IPS-18a (cell line): Measurements from ENCODE around the gene RFXAP.

Source experiments
- H3K27ac ChIP-seq: one replicate; pipeline ENCODE4 v1.5.1; 2013; ENCODE audit warnings: low read length
- H3K27me3 ChIP-seq: one replicate; pipeline ENCODE4 v1.6.1; 2013; ENCODE audit warnings: mild to moderate bottlenecking, low read length; ENCODE audit not compliant: control insufficient read depth, insufficient read depth
- H3K36me3 ChIP-seq: one replicate; pipeline ENCODE4 v1.6.1; 2013; ENCODE audit warnings: low read depth, low read length; ENCODE audit not compliant: control insufficient read depth
- H3K4me1 ChIP-seq: one replicate; pipeline ENCODE4 v1.6.1; 2013; ENCODE audit warnings: low read depth, low read length; ENCODE audit not compliant: control insufficient read depth
- H3K4me3 ChIP-seq: one replicate; pipeline ENCODE4 v1.5.1; 2013; ENCODE audit warnings: low read length
- H3K9ac ChIP-seq: one replicate; pipeline ENCODE4 v1.6.1; 2013; ENCODE audit warnings: mild to moderate bottlenecking, low read length, moderate library complexity
- H3K9me3 ChIP-seq: one replicate; pipeline ENCODE4 v1.6.1; 2013; ENCODE audit warnings: low read depth, low read length; ENCODE audit not compliant: control insufficient read depth

Gene RFXAP

DNA sequence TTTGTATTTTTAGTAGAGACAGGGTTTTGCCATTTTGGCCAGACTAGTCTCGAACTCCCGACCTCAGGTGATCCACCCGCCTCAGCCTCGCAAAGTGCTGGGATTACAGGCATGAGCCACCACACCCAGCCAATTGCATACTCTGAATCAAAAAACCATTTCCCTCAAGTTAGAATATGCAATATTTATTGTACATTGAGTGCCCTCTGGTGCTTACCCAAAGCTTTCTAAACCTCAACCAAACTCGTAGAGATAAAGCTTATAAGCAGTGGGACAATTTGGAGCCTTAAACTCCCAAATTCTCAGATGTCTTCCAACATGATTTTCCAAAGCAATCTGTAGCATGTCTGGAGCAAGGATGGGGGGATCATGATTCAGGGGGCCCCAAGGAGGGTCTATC is 22.4 kb downstream of the RFXAP start:
- H3K27ac ChIP-seq = no peak overlapping the region
- H3K27me3 ChIP-seq = no peaks in the 10 kb centered on the region
- H3K36me3 ChIP-seq = no peaks in the 10 kb centered on the region
- H3K4me3 ChIP-seq = no peak overlapping the region
- H3K9me3 ChIP-seq = no peaks in the 10 kb centered on the region
- no peak overlapping the region for H3K9ac ChIP-seq
- H3K4me1 ChIP-seq = no peaks in the 10 kb centered on the region

DNA sequence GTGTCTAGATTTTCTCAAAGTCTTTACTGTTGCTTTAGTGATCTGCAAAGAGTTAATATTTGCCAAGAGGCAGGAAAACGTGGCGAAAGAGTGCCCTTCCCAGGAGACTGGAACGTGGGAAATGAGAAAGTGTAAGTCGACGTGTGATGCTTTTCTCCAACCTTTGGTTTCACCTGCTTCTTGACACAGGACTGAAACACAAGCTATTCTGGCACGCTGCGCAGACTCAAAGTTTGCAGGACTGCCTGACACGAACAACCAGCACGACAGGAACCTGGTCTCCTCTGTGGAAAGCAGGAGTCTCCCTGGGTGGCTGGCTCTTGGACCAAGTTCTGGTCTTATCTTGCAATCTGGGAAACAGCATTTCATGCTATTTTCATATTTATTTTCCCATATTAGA is 28.6 kb downstream of the RFXAP start:
- no peaks in the 10 kb centered on the region for H3K4me1 ChIP-seq
- no peaks in the 10 kb centered on the region for H3K36me3 ChIP-seq
- H3K27me3 ChIP-seq = no peaks in the 10 kb centered on the region
- H3K9me3 ChIP-seq = no peaks in the 10 kb centered on the region
- H3K4me3 ChIP-seq = no peak overlapping the region
- H3K9ac ChIP-seq = no peak overlapping the region
- no peak overlapping the region for H3K27ac ChIP-seq

DNA sequence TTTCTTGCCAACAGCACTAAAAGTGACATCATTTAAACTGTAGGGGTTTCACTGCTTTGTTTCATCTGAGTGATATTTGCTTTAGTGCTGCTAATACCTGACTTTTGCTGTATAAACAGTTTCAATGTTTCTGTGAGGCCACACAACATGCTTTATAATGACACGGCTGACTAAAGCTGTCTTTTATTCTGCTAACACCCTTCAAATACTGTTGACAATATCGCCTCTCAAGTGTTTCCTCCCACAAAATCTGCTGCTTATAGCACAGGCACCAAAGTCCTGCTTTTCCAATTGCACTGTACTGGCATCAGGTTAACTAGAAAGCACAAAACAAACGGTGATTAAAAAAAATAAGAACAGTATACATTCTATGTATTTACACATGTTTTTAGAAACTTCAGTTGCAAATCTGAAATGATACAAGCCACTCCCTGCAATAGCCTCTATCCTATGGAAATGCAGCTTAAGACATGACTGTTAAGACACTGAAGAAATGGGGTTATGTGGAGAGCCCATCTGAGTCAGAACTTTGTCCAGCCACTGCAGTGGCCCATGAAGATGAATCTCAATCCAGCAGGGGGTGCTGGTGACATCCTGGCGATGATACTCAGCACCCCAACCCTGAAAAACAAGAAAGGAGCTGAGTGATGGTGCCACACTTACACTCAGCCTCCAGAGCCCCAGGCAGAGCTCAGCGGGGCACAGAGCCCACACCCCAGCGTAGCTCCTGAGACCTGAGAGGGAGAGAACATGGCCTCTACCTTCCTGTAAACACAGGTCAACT is 29.4 kb downstream of the RFXAP start:
- Histone ChIP-seq H3K27me3 (no peaks in the 10 kb centered on the region), H3K4me1 (no peaks in the 10 kb centered on the region), H3K9ac (no peak overlapping the region), H3K4me3 (no peak overlapping the region), H3K27ac (no peak overlapping the region), H3K9me3 (no peaks in the 10 kb centered on the region), H3K36me3 (no peaks in the 10 kb centered on the region)

DNA sequence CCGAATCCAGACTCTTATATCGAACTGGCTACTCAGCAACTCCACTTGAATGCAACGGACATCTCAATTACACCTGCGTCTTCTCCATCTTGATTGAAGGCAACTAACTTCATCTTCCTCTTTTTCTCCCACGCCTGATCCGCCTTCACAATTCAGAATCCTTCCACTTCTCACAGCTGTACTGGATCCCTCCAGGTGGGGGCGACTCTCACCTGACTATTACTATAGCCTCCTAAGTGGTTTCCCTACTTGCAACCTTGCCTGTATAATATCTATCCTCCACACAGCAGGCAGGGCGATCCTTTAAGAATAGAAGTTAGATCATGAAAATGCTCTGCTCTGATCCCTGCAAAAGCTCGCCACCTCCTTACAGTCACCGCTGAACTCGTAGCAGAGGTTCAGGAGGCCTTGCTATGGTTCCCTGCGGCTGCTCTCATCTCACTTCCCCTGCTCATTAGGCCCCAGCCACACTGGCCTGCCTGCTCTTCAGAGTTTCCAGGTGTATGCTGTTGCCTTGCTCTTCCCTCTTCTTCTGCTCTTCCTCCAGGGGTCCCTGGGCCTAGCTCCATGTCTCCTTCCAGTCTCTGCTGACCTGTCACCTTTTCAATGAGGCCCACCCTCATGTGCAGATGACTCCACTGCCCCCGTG is 31.9 kb downstream of the RFXAP start:
- H3K4me3 ChIP-seq = no peak overlapping the region
- no peaks in the 10 kb centered on the region for H3K9me3 ChIP-seq
- no peaks in the 10 kb centered on the region for H3K36me3 ChIP-seq
- H3K27ac ChIP-seq = no peak overlapping the region
- H3K27me3 ChIP-seq = no peaks in the 10 kb centered on the region
- no peak overlapping the region for H3K9ac ChIP-seq
- H3K4me1 ChIP-seq = no peaks in the 10 kb centered on the region

DNA sequence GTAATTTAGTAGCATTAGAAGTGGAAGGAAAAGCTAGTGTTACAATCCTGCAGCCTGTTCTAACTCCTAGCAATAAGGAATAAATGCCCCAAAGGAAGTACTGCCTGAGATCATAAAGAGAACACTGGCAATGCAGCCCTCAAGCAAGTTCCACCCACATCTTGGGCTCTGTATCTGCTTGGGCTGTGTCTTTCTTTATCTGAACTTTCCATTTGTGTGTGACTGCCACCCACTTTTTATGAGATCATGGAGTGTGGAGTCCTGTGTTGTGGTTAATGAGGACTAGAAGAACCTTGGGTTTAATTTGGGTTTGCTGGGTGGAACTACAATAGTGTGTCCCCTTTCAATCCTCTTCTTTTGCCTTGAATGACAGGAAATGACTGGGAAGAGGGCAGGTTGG is 38.2 kb downstream of the RFXAP start:
- Histone ChIP-seq H3K4me1 (no peaks in the 10 kb centered on the region), H3K27ac (no peak overlapping the region), H3K9me3 (no peaks in the 10 kb centered on the region), H3K9ac (no peak overlapping the region), H3K4me3 (no peak overlapping the region), H3K27me3 (no peaks in the 10 kb centered on the region), H3K36me3 (no peaks in the 10 kb centered on the region)

DNA sequence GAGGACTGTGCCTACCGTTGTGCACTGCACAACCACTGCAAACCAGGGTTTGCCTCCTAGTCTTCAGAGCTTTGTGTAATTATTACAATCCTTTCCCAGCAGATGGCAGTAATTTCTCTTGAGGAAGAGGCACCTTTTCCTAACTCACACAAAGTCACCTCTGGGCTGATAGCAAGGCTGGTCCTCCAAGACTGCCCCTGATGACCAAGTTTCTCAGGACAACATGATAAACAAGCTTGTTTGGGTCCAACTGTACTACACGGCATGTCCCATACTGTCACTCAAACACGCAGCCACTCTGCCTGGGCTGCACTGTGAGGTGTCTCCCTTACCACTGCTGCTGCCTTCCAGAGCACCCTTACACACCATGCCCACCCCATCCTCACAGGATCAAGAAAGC is 39.3 kb downstream of the RFXAP start:
- Histone ChIP-seq H3K27me3 (no peaks in the 10 kb centered on the region), H3K9ac (no peak overlapping the region), H3K4me3 (no peak overlapping the region), H3K36me3 (no peaks in the 10 kb centered on the region), H3K9me3 (no peaks in the 10 kb centered on the region), H3K27ac (no peak overlapping the region), H3K4me1 (no peaks in the 10 kb centered on the region)

DNA sequence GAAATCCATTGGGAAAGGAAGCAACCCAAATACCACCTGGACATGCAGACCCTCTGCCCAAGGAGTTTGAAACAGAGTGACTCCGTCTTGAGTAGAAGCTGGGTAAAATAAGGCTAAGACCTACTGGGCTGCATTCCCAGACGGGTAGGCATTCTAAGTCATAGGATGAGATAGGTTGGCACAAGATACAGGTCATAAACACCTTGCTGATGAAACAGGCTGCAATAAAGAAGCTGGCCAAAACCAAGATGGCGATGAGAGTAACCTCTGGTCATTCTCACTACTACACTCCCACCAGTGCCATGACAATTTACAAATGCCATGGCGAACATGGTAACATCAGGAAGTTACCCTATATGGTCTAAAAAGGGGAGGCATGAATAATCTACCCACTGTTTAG is 40.2 kb downstream of the RFXAP start:
- Histone ChIP-seq H3K9ac (no peak overlapping the region), H3K4me1 (no peaks in the 10 kb centered on the region), H3K27me3 (no peaks in the 10 kb centered on the region), H3K27ac (no peak overlapping the region), H3K4me3 (no peak overlapping the region), H3K9me3 (no peaks in the 10 kb centered on the region), H3K36me3 (no peaks in the 10 kb centered on the region)

DNA sequence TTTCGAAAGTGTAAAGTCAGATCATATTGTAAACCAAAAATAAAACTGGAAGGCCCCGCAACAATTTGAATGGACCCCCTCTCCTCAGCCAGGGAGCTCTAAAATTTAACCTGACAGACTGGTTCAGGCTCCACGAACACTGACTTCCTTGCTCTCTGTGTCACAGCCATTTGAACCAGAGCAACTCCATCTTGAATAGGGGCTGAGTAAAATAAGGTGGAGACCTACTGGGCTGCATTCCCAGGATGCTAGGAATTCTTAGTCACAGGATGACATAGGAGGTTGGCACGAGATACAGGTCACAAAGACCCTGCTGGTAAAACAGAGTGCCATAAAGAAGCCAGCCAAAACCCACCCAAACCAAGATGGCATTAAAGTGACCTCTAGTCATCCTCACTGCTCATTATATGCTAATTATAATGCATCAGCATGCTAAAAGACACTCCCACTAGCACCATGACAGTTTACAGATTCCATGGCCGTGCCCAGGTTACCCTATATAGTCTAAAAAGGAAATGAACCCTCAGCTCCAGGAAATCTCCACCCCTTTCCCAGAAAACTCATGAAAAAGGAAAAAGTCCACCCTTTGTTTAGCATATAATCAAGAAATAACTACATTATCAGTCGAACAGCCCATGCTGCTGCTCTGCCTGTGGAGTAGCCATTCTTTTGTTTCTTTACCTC is 43.1 kb downstream of the RFXAP start:
- Histone ChIP-seq H3K27me3 (no peaks in the 10 kb centered on the region), H3K27ac (no peak overlapping the region), H3K4me3 (no peak overlapping the region), H3K4me1 (no peaks in the 10 kb centered on the region), H3K36me3 (no peaks in the 10 kb centered on the region), H3K9ac (no peak overlapping the region), H3K9me3 (no peaks in the 10 kb centered on the region)

DNA sequence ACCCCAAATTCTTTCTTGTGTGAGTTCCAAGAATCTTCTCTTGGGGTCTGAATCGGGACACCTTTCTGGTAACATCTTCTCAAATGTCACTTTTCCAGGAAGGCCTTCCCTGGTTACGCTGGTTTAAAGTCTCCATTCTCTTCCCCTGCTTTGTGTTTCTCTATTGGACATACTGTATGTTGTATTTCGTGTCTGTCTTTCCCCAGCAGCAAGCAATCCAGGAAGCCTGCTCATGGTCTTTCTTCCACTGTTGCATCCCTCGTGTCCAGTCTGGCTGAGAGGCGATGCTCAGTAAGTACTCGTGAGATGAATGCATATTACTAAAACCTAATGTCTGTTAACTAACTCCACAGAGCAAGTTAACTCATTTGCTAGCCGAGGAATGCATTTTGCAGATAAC is 43.7 kb downstream of the RFXAP start:
- H3K36me3 ChIP-seq = no peaks in the 10 kb centered on the region
- H3K9me3 ChIP-seq = no peaks in the 10 kb centered on the region
- H3K4me1 ChIP-seq = no peaks in the 10 kb centered on the region
- H3K9ac ChIP-seq = no peak overlapping the region
- no peak overlapping the region for H3K27ac ChIP-seq
- no peaks in the 10 kb centered on the region for H3K27me3 ChIP-seq
- no peak overlapping the region for H3K4me3 ChIP-seq

DNA sequence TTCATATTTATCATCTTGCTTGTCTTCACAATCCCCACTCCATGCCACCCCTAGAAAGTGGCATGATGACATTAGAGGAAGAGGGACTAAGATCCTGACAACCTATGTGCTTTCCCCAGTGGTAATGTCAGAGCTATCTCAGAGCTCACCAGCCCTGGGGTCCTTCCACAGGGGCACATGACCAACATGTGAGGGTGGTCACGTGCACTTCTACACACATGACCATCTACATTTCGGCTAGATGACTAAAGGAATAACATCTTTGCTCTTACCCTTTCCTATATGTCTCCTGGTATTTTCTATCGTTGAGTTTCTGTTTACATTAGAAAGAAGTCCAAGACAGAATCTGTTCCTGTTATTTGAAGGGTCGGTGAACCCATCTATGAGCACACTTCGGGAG is 46.2 kb downstream of the RFXAP start:
- Histone ChIP-seq H3K27me3 (no peaks in the 10 kb centered on the region), H3K4me3 (no peak overlapping the region), H3K36me3 (no peaks in the 10 kb centered on the region), H3K27ac (no peak overlapping the region), H3K9me3 (no peaks in the 10 kb centered on the region), H3K9ac (no peak overlapping the region), H3K4me1 (no peaks in the 10 kb centered on the region)

DNA sequence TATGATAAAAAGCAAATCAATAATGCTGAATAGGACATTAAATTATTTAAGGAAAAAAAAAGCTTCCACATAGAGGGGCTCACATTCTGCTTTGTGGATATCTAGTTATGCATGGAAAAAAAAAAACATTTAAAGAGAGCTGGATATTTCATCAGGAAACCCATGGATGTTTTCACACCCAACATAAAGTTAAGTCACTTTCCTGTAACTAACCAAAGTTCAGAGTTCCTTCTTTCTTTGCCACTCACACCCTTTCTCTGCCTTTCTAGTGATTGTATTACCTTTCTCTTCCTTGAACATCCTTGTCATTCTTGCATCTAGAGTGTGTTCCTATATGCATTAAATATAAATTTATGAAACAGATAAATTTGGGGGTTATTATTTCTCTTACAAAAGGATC is 47.2 kb downstream of the RFXAP start:
- no peak overlapping the region for H3K4me3 ChIP-seq
- no peaks in the 10 kb centered on the region for H3K4me1 ChIP-seq
- H3K27me3 ChIP-seq = no peaks in the 10 kb centered on the region
- H3K9me3 ChIP-seq = no peaks in the 10 kb centered on the region
- H3K27ac ChIP-seq = no peak overlapping the region
- no peak overlapping the region for H3K9ac ChIP-seq
- no peaks in the 10 kb centered on the region for H3K36me3 ChIP-seq
